Measurements from ENCODE around the gene BEGAIN.

DNA sequence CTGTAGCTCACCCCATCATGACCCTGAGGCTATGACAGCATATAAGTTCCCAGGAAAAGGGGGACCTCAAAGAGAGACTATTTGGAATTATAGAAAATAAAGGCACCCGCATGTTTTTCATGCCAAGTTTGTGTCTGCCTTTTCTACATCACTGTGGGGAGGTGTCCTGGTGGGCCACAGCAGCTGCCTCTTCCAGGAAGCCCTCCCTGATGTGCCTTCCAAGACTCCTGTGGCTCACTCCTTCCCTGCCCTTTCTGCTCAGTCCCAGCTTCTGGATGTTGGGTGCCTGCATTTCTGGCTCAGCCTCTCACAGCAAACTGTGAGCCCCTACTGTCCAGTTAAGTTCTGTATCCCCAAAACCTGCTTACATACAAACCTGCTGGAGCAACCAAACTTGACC, 36.3 kb upstream of the BEGAIN start:
- TF ChIP-seq, protein P1, sequence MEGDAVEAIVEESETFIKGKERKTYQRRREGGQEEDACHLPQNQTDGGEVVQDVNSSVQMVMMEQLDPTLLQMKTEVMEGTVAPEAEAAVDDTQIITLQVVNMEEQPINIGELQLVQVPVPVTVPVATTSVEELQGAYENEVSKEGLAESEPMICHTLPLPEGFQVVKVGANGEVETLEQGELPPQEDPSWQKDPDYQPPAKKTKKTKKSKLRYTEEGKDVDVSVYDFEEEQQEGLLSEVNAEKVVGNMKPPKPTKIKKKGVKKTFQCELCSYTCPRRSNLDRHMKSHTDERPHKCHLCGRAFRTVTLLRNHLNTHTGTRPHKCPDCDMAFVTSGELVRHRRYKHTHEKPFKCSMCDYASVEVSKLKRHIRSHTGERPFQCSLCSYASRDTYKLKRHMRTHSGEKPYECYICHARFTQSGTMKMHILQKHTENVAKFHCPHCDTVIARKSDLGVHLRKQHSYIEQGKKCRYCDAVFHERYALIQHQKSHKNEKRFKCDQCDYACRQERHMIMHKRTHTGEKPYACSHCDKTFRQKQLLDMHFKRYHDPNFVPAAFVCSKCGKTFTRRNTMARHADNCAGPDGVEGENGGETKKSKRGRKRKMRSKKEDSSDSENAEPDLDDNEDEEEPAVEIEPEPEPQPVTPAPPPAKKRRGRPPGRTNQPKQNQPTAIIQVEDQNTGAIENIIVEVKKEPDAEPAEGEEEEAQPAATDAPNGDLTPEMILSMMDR (IDR thresholded peaks at IDR 0.05): no peak
- no peak for TF ChIP-seq EP300 (IDR thresholded peaks at IDR 0.05)
- no peak for TF ChIP-seq POLR2AphosphoS5 (IDR thresholded peaks at IDR 0.05)

All from suprapubic skin (tissue), 4 donors.